Activated CD4-positive, alpha-beta T cell treated with anti-CD3 and anti-CD28 coated beads, Interleukin-2, amount 10 ng/mL, durations not matched to agents 7 days and 5 days (primary cell): ENCODE results near the gene HOXC4. TPM values are rescaled to one million over a fixed set of nuclear protein-coding genes. Genes with fewer than 3 reads are reported as not detected.

ENCODE experiments used
- CTCF ChIA-PET: fragments of 350-600 bp; sonication (Branson Sonifier 250); formaldehyde crosslinking; loops from one replicate; lab custom pipeline; 2021; ENCODE audit warnings: antibody characterized with exemption; lab: Charles Lee
- POLR2A ChIA-PET: fragments of 350-600 bp; sonication (Branson Sonifier 250); formaldehyde crosslinking; loops from one replicate; lab custom pipeline; 2021; ENCODE audit warnings: antibody characterized with exemption; lab: Charles Lee
- DNase-seq: peaks from one replicate; pipeline ENCODE4 v3.0.0-alpha.2; 2020
- H3K27ac Mint-ChIP-seq: one replicate; pipeline ENCODE4 v1.8.0; 2021; ENCODE audit warnings: mild to moderate bottlenecking, moderate library complexity, mixed read lengths
- H3K27me3 Mint-ChIP-seq: one replicate; pipeline ENCODE4 v1.8.0; 2021; ENCODE audit warnings: mixed read lengths
- H3K36me3 Mint-ChIP-seq: one replicate; pipeline ENCODE4 v1.8.0; 2021; ENCODE audit warnings: low read depth, mixed read lengths
- H3K4me1 Mint-ChIP-seq: one replicate; pipeline ENCODE4 v1.8.0; 2021; ENCODE audit warnings: mixed read lengths
- H3K4me3 Mint-ChIP-seq: one replicate; pipeline ENCODE4 v1.8.0; 2021; ENCODE audit warnings: mild to moderate bottlenecking, moderate library complexity, mixed read lengths
- H3K9me3 Mint-ChIP-seq: one replicate; pipeline ENCODE4 v1.8.0; 2021; ENCODE audit warnings: mixed read lengths
- total RNA-seq, 2 experiments: library from RNA; stranded (reverse); gene quantifications; one replicate each; pipeline ENCODE4 v1.2.3, GENCODE V29; 2021

HOXC4 gene
- total RNA-seq, 2 experiments from 2014 or later: not detected

GRCh38 chr12:54033980-54034784 is 19.5 kb upstream of the HOXC4 start:
- DNase-seq: no peak
- Mint-ChIP-seq H3K9me3 (no peaks in the 10 kb centered on the region), H3K4me1 (peaks cover 21% of the 10 kb centered on the region), H3K27ac (peak overlapping the region; percentile 41), H3K27me3 (peaks cover 88% of the 10 kb centered on the region), H3K36me3 (no peaks in the 10 kb centered on the region), H3K4me3 (peak overlapping the region; percentile 32)
- ChIA-PET CTCF (interaction anchor here (1.0 to 2.5 kb wide), 4 partner anchors 10 to 171 kb away, joined by 3 to 12 read pairs (median 4); no protein-coding TSS in a partner anchor), POLR2A (no interaction called here)

GRCh38 chr12:54034785-54035310 is 18.8 kb upstream of the HOXC4 start:
- ChIA-PET CTCF (interaction anchor here (0.6 to 1.1 kb wide), 4 partner anchors 23 to 170 kb away, joined by 3 to 5 read pairs (median 3); no protein-coding TSS in a partner anchor), POLR2A (no interaction called here)
- no peak for DNase-seq
- Mint-ChIP-seq H3K4me3 (no peak overlapping the region), H3K9me3 (no peaks in the 10 kb centered on the region), H3K27ac (peak overlapping the region; percentile 66), H3K36me3 (no peaks in the 10 kb centered on the region), H3K27me3 (peaks cover 89% of the 10 kb centered on the region), H3K4me1 (peaks cover 17% of the 10 kb centered on the region)

DNA sequence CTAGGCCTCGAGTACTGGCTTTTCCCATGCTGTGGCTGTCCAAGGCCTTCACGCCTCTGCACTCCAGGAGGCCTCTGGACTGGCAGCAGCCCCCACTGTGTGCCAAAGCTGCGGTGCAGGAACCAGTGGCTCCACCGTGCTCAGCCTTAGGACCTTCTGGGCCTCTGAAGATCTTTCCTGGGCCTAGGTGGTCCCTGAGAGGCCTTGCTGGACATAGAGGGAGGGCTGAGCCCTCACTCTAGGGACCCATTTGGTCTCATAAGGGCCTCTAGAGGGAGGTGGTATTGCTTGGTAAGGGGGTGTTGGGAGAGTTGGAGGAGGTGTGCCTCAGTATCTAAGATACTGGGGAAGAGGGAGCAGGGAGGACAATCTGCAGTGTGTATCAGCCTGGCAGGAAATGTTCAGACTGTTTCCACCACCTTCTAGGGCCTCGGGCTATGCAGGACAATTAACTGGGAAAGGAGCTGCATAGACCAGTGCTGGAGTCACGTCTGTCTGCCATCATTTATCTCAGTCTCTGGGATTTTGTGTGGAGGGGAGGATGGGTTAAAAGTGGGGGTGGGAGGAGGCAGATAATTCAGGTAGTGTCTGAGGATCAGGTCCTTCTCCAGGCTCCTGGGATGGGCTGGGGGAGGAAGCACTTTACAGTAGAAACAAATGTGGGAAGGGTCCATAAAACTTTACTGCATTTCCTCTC is 17.9 kb upstream of the HOXC4 start:
- no peaks in the 10 kb centered on the region for H3K9me3 Mint-ChIP-seq
- H3K4me3 Mint-ChIP-seq: no peak overlapping the region
- H3K4me1 Mint-ChIP-seq: peaks cover 15% of the 10 kb centered on the region
- no peaks in the 10 kb centered on the region for H3K36me3 Mint-ChIP-seq
- no peak overlapping the region for H3K27ac Mint-ChIP-seq
- H3K27me3 Mint-ChIP-seq: peaks cover 92% of the 10 kb centered on the region
- POLR2A ChIA-PET: no interaction called here
- CTCF ChIA-PET: interaction anchor here (0.6 to 1.5 kb wide), 5 partner anchors 19 to 170 kb away, joined by 3 to 5 read pairs (median 3); no protein-coding TSS in a partner anchor
- DNase-seq: no peak

- H3K4me3 Mint-ChIP-seq: no peak overlapping the region
- POLR2A ChIA-PET: no interaction called here
- CTCF ChIA-PET: interaction anchor here (1.5 kb wide), 1 partner anchor 18 kb away, joined by 3 read pairs; no protein-coding TSS in a partner anchor
- H3K9me3 Mint-ChIP-seq: no peaks in the 10 kb centered on the region
- no peak for DNase-seq
- H3K27me3 Mint-ChIP-seq: peaks cover 90% of the 10 kb centered on the region
- peaks cover 15% of the 10 kb centered on the region for H3K4me1 Mint-ChIP-seq
- no peak overlapping the region for H3K27ac Mint-ChIP-seq
- no peaks in the 10 kb centered on the region for H3K36me3 Mint-ChIP-seq
Observed at GRCh38 chr12:54036620-54037359, 16.8 kb upstream of the HOXC4 start.

GRCh38 chr12:54037360-54038283 is 16.0 kb upstream of the HOXC4 start:
- ChIA-PET POLR2A (interaction anchor here (0.7 kb wide), 1 partner anchor 112 kb away, joined by 3 read pairs; no protein-coding TSS in a partner anchor), CTCF (interaction anchor here (0.8 kb wide), 1 partner anchor 170 kb away, joined by 3 read pairs; no protein-coding TSS in a partner anchor)
- Mint-ChIP-seq H3K27me3 (peaks cover 89% of the 10 kb centered on the region), H3K9me3 (no peaks in the 10 kb centered on the region), H3K4me3 (no peak overlapping the region), H3K36me3 (no peaks in the 10 kb centered on the region), H3K4me1 (peaks cover 13% of the 10 kb centered on the region), H3K27ac (no peak overlapping the region)
- no peak for DNase-seq

DNA sequence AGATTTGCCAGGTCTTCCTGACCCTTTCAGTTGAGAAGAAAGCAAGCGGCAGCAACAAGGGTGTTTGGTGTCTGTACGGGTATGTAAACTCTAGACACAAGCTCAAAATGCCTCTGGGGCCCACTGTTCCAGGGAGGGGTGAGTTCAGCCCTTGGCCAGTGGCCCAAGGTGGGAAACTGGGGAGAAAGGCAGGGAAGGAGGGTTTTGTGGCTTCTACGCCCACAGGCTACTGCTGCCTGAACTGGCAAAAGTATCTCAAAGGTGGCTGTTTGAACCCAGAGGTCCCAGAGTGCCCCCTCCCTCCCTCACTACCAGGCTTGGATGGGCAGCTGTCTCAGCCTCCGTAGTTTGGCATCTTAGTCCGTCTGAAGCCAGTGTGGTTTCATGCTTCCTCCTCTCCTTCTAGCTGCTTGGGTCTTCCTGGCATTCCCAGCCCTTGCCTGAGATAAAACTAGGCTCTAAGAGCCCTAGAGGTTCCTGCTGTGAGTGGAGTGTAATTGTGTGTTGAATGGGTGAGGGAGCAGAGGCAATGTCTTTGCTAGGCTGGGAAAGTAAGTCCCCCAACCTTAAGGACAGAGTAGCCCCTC is 15.3 kb upstream of the HOXC4 start:
- ChIA-PET CTCF (interaction anchor here (0.8 to 1.4 kb wide), 2 partner anchors 11 to 169 kb away, joined by 3 read pairs; no protein-coding TSS in a partner anchor), POLR2A (interaction anchor here (0.7 kb wide), 1 partner anchor 113 kb away, joined by 3 read pairs; no protein-coding TSS in a partner anchor)
- DNase-seq: no peak
- Mint-ChIP-seq H3K36me3 (no peaks in the 10 kb centered on the region), H3K27me3 (peaks cover 90% of the 10 kb centered on the region), H3K4me1 (peaks cover 9% of the 10 kb centered on the region), H3K27ac (no peak overlapping the region), H3K4me3 (no peak overlapping the region), H3K9me3 (no peaks in the 10 kb centered on the region)

DNA sequence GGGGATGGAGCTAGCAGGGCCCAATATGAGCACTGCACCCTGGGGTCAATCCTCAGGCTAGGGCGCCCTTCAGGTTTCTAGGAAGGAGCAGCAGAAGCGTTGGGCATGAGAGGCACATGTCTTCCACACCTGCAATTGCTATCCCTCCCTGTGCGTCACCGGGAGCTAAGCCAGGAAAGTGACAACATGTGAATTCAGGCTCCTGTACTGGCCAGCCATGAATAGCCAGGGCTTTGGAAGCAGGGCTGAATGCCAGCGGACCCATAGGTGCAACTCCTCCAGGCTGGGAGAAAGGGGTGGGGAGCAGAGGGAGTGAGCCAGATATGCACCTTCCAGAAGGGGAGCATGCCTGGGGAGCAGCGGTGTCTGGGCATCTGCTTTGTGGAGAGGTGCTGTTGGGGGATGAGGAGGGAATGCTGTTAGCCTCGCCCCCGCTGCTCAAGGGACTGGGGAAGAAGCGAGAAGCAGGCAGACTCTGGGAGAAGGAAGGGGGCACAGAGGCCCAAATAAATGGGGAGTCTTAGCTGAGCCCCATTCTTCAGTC is 14.7 kb upstream of the HOXC4 start:
- no peak overlapping the region for H3K4me3 Mint-ChIP-seq
- peaks cover 11% of the 10 kb centered on the region for H3K4me1 Mint-ChIP-seq
- H3K27me3 Mint-ChIP-seq: peaks cover 93% of the 10 kb centered on the region
- no peaks in the 10 kb centered on the region for H3K36me3 Mint-ChIP-seq
- H3K27ac Mint-ChIP-seq: no peak overlapping the region
- no peak for DNase-seq
- H3K9me3 Mint-ChIP-seq: no peaks in the 10 kb centered on the region
- CTCF ChIA-PET: interaction anchor here (0.8 to 1.4 kb wide), 2 partner anchors 12 to 169 kb away, joined by 3 read pairs; no protein-coding TSS in a partner anchor
- POLR2A ChIA-PET: no interaction called here

DNA sequence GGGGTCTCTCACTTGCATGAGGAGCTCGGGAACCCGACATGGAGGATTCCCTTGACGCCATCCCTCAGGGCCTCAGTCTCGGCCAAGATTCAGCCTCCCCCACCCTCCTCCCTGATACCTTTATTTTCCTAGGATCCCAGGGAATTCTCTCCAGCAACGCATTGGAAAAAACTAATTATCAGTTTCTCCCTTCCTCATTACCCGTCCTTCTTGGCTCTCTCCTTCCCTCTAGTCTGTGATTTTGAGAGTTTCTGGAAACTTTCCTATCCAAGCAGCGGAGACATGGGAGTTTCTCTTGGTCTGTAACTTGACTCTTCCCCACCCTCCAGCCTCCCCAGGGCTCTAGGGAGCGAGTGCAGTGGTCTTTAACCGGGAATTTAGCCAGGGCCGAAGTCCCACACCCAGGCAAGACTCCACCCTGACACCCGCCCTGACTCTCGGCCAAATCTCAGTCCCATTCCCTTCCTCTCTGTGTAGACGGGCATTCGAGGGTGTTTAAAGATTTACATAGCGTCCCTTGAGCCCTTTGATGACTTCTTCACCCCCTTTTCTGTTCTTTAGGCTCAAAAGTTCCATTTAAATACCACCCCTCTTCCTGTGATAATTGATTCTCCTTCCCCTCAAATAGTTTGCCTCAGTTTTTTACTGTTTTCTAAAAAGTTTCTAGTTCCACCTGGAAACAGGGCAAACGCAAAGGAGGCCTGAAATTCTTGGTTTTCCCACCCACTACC is 14.1 kb upstream of the HOXC4 start:
- no peak for DNase-seq
- peaks cover 13% of the 10 kb centered on the region for H3K4me1 Mint-ChIP-seq
- no peaks in the 10 kb centered on the region for H3K36me3 Mint-ChIP-seq
- CTCF ChIA-PET: interaction anchor here (1.4 kb wide), 1 partner anchor 12 kb away, joined by 3 read pairs; no protein-coding TSS in a partner anchor
- POLR2A ChIA-PET: no interaction called here
- no peak overlapping the region for H3K4me3 Mint-ChIP-seq
- H3K27ac Mint-ChIP-seq: no peak overlapping the region
- peaks cover 94% of the 10 kb centered on the region for H3K27me3 Mint-ChIP-seq
- H3K9me3 Mint-ChIP-seq: no peaks in the 10 kb centered on the region

- Mint-ChIP-seq H3K4me1 (peaks cover 11% of the 10 kb centered on the region), H3K27me3 (peaks cover 95% of the 10 kb centered on the region), H3K36me3 (no peaks in the 10 kb centered on the region), H3K27ac (no peak overlapping the region), H3K4me3 (no peak overlapping the region), H3K9me3 (no peaks in the 10 kb centered on the region)
- ChIA-PET CTCF (interaction anchor here (1.8 kb wide), 2 partner anchors 23 to 99 kb away, joined by 5 to 6 read pairs; no protein-coding TSS in a partner anchor), POLR2A (no interaction called here)
- no peak for DNase-seq
Observed at GRCh38 chr12:54040148-54040494, 13.5 kb upstream of the HOXC4 start.

DNA sequence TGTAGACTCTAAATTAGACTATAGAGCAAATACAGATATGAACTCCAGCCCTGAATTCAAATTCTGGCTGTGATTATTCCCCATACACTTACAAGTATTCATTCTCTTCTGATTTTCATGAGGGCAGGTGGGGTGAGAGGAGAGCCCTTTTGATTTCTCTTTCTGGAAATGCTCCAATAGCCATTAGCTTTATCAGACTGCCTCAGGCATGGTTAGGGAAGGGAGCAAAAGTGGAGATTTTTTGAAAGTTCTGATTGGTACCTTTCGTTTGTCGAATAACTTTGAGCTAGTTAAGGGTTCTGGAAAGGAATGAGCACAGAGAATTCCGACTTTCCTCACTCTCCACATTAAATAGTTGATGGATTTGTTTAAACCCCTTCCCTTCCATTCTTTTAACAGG is 13.0 kb upstream of the HOXC4 start:
- POLR2A ChIA-PET: no interaction called here

More for the DNA sequence above, 13.0 kb upstream of the HOXC4 start:
- Mint-ChIP-seq H3K27me3 (peaks cover 95% of the 10 kb centered on the region), H3K4me3 (no peak overlapping the region), H3K4me1 (peaks cover 10% of the 10 kb centered on the region), H3K9me3 (no peaks in the 10 kb centered on the region), H3K36me3 (no peaks in the 10 kb centered on the region), H3K27ac (no peak overlapping the region)
- no peak for DNase-seq
- CTCF ChIA-PET: interaction anchor here (0.9 to 1.8 kb wide), 5 partner anchors 8 to 162 kb away, joined by 3 to 6 read pairs (median 5); partner anchors contain the start of gene HOXC5
